HG03432 (cell line): ENCODE data around the gene DAP.

Source experiments
- ATAC-seq: cut with Tn5 transposase; IDR thresholded peaks from one replicate; pipeline ENCODE4 v1.9.1; 2021; ENCODE audit warnings: mild to moderate bottlenecking, moderate library complexity; ENCODE audit not compliant: unreplicated experiment

The DAP gene

GRCh38 chr5:10761933-10762775 is 1.1 kb upstream of the DAP start:
- no peak for ATAC-seq

GRCh38 chr5:10760921-10761184 is 181 bp downstream of the DAP start:
- no peak for ATAC-seq

- ATAC-seq: peak; percentile 29
These were observed 726 bp downstream of the DAP start for GRCh38 chr5:10760096-10760920.

GRCh38 chr5:10759111-10759510 is 1.9 kb downstream of the DAP start:
- no peak for ATAC-seq

GRCh38 chr5:10757922-10758555 is 3.0 kb downstream of the DAP start:
- no peak for ATAC-seq

- ATAC-seq: no peak
These were observed 4.0 kb downstream of the DAP start for GRCh38 chr5:10757043-10757442.

- peak; percentile 28 for ATAC-seq
These were observed 4.5 kb downstream of the DAP start for GRCh38 chr5:10756549-10756948.

GRCh38 chr5:10753178-10753577 is 7.9 kb downstream of the DAP start:
- no peak for ATAC-seq

- ATAC-seq: no peak
These were observed 8.6 kb downstream of the DAP start for GRCh38 chr5:10752451-10752850.

GRCh38 chr5:10750909-10751308 is 10.1 kb downstream of the DAP start:
- ATAC-seq: no peak

- peak; percentile 52 for ATAC-seq
These were observed 13.1 kb downstream of the DAP start for GRCh38 chr5:10747678-10748622.

- ATAC-seq: no peak
These were observed 14.3 kb downstream of the DAP start for GRCh38 chr5:10746711-10747110.

- ATAC-seq: no peak
These were observed 15.9 kb downstream of the DAP start for GRCh38 chr5:10745133-10745532.

GRCh38 chr5:10744681-10745080 is 16.4 kb downstream of the DAP start:
- ATAC-seq: no peak

GRCh38 chr5:10743951-10744350 is 17.1 kb downstream of the DAP start:
- no peak for ATAC-seq

GRCh38 chr5:10743526-10743925 is 17.5 kb downstream of the DAP start:
- no peak for ATAC-seq

GRCh38 chr5:10741661-10742060 is 19.4 kb downstream of the DAP start:
- no peak for ATAC-seq

GRCh38 chr5:10740384-10740783 is 20.6 kb downstream of the DAP start:
- no peak for ATAC-seq

- ATAC-seq: no peak
These were observed 23.2 kb downstream of the DAP start for GRCh38 chr5:10737880-10738279.

- ATAC-seq: no peak
These were observed 24.2 kb downstream of the DAP start for GRCh38 chr5:10736808-10737207.

- no peak for ATAC-seq
These were observed 24.7 kb downstream of the DAP start for GRCh38 chr5:10736354-10736753.
